ENCODE measurements around the gene GNL1.
A peak's percentile ranks its signal among the peaks of the same experiment; 100 is the strongest.
"Not testable (repeated sequence)": the region's sequence is repeated elsewhere in the genome, so short reads cannot be mapped to it uniquely, and the experiment has no call there.

Gene GNL1

DNA sequence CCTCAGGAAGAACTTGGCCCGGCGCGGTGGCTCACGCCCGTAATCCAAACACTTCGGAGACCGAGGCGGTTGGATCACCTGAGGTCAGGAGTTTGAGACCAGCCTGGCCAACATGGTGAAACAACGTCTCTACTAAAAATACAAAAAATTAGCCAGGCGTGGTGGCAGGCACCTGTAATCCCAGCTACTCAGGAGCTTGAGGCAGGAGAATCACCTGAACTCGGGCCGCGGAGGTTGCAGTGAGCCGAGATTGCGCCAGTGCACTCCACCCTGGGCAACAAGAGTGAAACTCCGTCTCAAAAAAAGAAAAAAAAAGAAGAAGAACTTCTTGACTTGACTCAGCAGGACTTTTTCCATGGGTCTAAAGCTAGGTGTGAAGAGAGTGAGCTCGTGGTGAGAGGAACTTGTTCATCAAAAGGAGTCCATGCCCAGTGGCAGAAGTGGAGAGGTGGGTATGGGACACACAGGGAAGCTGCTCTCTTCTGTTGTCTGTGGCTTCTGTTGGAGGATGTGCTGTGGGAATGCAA, 26.9 kb downstream of the GNL1 start:
- not testable (repeated sequence) for DNase-seq

GRCh38 chr6:30526444-30526843, 29.8 kb downstream of the GNL1 start:
- DNase-seq, result not testable (repeated sequence)

DNA sequence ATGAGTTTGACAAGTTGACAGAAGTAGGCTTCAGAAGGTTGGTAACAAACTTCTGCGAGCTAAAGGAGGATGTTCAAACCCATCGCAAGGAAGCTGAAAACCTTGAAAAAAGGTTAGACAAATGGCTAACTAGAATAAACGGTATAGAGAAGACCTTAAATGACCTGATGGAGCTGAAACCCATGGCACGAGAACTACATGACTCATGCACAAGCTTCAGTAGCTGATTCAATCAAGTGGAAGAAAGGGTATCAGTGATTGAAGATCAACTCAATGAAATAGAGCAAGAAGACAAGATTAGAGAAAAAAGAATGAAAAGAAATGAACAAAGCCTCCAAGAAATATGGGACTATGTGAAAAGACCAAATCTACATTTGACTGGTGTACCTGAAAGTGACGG, 34.3 kb downstream of the GNL1 start:
- not testable (repeated sequence) for DNase-seq

- DNase-seq, result not testable (repeated sequence)
These were observed 35.2 kb downstream of the GNL1 start for GRCh38 chr6:30521082-30521481.

DNA sequence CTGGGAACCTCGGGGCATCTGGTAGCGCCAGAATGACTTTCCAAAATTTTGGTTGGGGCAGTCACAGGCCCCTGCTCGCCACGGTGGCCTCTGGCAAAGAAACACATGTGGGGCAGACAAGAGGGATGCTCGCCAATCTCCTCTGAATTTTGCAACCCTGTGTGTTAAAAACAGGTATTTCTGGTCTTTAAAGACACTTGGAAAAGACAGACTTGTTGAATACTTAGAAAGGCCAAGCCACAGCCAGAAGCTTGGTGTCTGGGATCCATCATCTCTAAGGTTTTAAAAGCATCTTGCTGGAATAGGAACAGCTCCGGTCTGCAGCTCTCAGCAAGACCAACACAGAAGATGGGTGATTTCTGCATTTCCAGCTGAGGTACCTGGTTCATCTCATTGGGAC, 35.8 kb downstream of the GNL1 start:
- no peak for DNase-seq

- DNase-seq, result not testable (repeated sequence)
These were observed 37.7 kb downstream of the GNL1 start for GRCh38 chr6:30518505-30519145.

- not testable (repeated sequence) for DNase-seq
These were observed 38.4 kb downstream of the GNL1 start for GRCh38 chr6:30517767-30518504.

DNA sequence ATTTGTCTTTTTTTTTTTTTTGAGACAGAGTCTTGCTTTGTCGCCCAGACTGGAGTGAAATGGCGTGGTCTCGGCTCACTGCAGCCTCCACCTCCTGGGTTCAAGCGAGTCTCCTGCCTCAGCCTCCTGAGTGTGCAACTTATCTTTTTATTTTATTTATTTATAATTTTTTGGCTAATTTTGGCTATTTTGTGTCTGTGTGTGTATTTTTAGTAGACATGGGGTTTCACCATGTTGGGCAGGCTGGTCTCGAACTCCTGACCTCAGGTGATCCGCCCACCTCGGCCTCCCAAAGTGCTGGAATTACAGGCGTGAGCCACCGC, 39.6 kb downstream of the GNL1 start:
- not testable (repeated sequence) for DNase-seq

- DNase-seq, result peak; percentile 22
These were observed 40.1 kb downstream of the GNL1 start for GRCh38 chr6:30515944-30516753.

DNA sequence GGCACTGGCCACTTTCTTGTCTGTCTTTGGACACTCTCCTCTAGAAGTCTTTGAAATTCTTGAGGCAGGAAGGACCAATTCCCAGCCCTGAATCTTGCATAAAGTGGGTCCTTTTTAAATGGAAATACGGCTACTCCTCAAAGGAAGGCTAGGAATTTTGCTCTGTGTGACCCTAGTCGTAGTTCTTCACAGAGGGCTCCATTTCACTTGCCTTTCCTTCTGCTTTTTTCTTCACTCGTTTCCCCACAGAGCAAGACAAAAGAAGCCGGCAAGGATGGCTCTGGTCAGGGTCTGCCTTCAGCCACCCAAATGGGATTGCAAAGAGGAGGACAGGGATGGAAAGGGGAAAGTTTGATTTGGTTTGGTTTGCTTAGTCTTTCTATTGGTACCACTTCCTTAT, 41.2 kb downstream of the GNL1 start:
- no peak for DNase-seq

DNA sequence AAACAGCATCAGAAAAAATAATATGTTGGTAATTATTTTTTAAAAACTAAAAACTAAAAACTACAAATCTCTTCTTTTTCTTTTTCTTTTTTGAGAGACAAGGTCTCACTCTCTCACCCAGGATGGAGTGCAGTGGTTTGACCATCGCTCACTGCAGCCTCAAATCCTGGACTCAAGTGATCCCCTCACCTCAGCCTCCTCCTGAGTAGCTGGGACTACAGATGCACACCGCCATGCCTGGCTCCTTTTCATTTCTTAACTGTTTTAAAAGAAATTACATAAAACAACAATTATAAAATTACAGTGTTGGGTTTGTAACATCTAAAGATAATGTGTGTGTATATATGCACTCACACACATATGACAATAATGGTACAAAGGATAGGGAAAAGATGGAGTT, 42.8 kb downstream of the GNL1 start:
- DNase-seq, result no peak

- DNase-seq, result no peak
These were observed 45.1 kb downstream of the GNL1 start for GRCh38 chr6:30511169-30511546.

DNA sequence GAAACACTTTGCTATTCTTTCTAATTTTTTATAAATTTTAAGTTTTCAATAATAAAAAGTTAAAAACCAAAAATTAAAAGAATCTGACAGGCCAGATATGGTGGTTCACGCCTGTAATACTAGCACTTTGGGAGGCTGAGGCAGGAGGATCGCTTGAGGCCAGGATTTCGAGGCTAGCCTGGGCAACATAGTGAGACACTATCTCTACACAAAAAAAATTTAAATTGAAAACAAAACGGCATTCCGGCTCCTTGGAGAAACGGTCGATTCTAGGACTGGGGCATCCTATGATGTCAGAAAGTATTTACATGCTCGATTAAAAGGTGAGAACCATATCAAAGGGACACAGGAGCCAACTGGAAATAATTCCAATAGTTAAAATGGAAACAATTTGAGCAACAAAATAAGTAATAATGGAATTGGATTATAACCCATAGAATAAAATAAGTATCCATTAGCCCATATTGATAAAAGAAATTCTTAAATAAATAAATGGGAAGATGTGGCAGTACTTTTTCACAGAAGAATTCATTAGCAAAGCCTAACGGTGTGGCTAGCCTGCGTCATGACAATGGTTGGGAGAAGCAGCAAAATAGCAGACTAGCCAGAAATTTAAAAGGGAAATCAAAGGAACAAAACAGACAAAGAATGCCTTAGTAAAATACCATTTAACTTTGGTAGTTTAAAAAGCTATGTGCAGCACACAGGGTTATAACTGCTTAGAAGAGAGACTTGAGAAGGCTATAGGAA, 45.7 kb downstream of the GNL1 start:
- DNase-seq, result no peak

- no peak for DNase-seq
These were observed 47.2 kb downstream of the GNL1 start for GRCh38 chr6:30508890-30509736.

- no peak for DNase-seq
These were observed 48.2 kb downstream of the GNL1 start for GRCh38 chr6:30507849-30508827.

- DNase-seq, result no peak
These were observed 55.6 kb downstream of the GNL1 start for GRCh38 chr6:30500421-30501355.

GRCh38 chr6:30498705-30499104, 57.6 kb downstream of the GNL1 start:
- DNase-seq, result not testable (repeated sequence)

DNA sequence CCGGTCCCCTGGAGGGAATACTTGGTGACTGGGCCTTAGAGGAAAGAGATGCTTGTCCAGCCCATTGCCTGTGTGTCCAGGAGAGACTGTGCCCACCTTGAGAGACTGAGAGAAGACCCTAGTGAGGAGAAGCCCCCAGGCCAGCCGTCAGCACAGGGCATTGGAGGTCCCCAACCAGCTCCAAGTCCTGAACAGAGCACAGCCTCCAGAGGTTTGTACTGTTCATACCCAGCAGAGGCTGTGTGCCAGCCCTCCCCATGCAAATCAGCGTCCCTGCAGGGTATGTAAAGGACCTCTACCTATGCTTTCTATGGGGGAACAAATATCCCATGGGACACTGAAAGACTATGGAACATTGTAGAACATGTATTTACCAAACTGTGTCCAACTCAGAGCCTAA, 58.6 kb downstream of the GNL1 start:
- DNase-seq, result no peak

DNA sequence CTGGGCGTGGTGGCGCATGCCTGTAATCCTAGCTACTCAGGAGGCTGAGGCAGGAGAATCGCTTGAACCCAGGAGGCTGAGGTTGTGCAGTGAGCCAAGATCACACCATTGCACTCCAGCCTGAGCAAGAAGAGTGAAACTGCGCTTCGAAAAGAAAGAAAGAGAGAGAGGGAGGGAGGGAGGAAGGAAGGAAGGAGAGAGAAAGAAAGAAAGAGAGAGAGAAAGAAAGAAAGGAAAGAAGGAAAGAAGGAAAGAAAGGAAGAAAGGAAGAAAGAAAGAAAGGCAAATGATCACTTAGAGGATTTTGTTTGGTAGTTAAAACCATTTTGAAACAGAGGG, 59.1 kb downstream of the GNL1 start:
- not testable (repeated sequence) for DNase-seq

- no peak for DNase-seq
These were observed 60.3 kb downstream of the GNL1 start for GRCh38 chr6:30495993-30496392.

All from NCI-H1092 treated with DMSO at 0.1 percent for 48 hours (cell line).